HepG2 (cell line): Measurements from ENCODE around the gene SVOP. TPM values are rescaled to one million over a fixed set of nuclear protein-coding genes. Genes with fewer than 3 reads are reported as not detected.
A peak's percentile ranks its signal among the peaks of the same experiment; 100 is the strongest.

Source experiments
- ARNT2 ChIP-seq: sonication (generic); formaldehyde crosslinking; IDR thresholded peaks from 2 replicates; pipeline ENCODE4 v1.8.0; 2022; ENCODE audit warnings: mild to moderate bottlenecking, low read depth, missing genetic modification reagents, moderate library complexity
- BATF2 ChIP-seq: sonication (generic); formaldehyde crosslinking; IDR thresholded peaks from 2 replicates; pipeline ENCODE4 v1.8.0; 2022; ENCODE audit warnings: mild to moderate bottlenecking, missing genetic modification reagents, moderate library complexity
- BORCS8-MEF2B ChIP-seq: sonication (generic); formaldehyde crosslinking; IDR thresholded peaks from 2 replicates; pipeline ENCODE4 v1.8.0; 2022; ENCODE audit warnings: mild to moderate bottlenecking, missing genetic modification reagents
- CC2D1A ChIP-seq: sonication (generic); formaldehyde crosslinking; IDR thresholded peaks from 2 replicates; pipeline ENCODE4 v1.8.1; 2023; ENCODE audit warnings: mild to moderate bottlenecking, missing genetic modification reagents
- FIP1L1 ChIP-seq: fragments of 200-400 bp; formaldehyde crosslinking; IDR thresholded peaks from 2 replicates; pipeline ENCODE4 v1.6.1; 2018; ENCODE audit warnings: low read depth, mild to moderate bottlenecking, low read length, moderate library complexity, borderline replicate concordance; ENCODE audit not compliant: insufficient read depth
- FOXA1 ChIP-seq, 2 experiments: fragments of 450-650 bp in 1 of 2; sonication (generic) in 1 of 2; formaldehyde crosslinking in 1 of 2; IDR thresholded peaks; 2 replicates each; pipeline versions ENCODE4 v1.4.0 to v1.6.1; 2016 to 2020; ENCODE audit warnings: missing genetic modification reagents in 1 of 2
- IRF9 ChIP-seq: sonication (generic); formaldehyde crosslinking; IDR thresholded peaks from 2 replicates; pipeline ENCODE4 v1.8.0; 2022; ENCODE audit warnings: missing genetic modification reagents, mild to moderate bottlenecking, borderline replicate concordance
- ISL2 ChIP-seq: sonication (generic); formaldehyde crosslinking; IDR thresholded peaks from 2 replicates; pipeline ENCODE4 v1.5.0; 2020; ENCODE audit warnings: missing genetic modification reagents
- KLF16 ChIP-seq, 2 experiments: sonication (generic) in 1 of 2; formaldehyde crosslinking in 1 of 2; IDR thresholded peaks; 2 replicates each; pipeline versions ENCODE4 v1.6.1 to v1.8.0; 2016 to 2023; ENCODE audit warnings: missing genetic modification reagents in 2 of 2, missing compliant biosample characterization in 1 of 2
- MATR3 ChIP-seq: sonication (generic); formaldehyde crosslinking; IDR thresholded peaks from 2 replicates; pipeline ENCODE4 v1.4.0; 2020; ENCODE audit warnings: missing genetic modification reagents
- SIN3A ChIP-seq: IDR thresholded peaks from 2 replicates; pipeline ENCODE4 v1.6.1; 2011; ENCODE audit warnings: low read depth, mild to moderate bottlenecking, control low read depth, low read length, borderline replicate concordance
- SP5 ChIP-seq: IDR thresholded peaks from 2 replicates; pipeline ENCODE4 v1.6.1; 2016; ENCODE audit warnings: low read depth, borderline replicate concordance
- SRSF1 ChIP-seq: fragments of 200-400 bp; formaldehyde crosslinking; optimal IDR thresholded peaks from 2 replicates; pipeline ENCODE3; 2017; ENCODE audit warnings: mild to moderate bottlenecking, low read depth, low read length, moderate library complexity
- SUZ12 ChIP-seq: fragments of 150-350 bp; IDR thresholded peaks from 2 replicates; pipeline ENCODE4 v1.6.1; 2014; ENCODE audit warnings: low read depth, low read length
- TAF1 ChIP-seq: sonication (generic); formaldehyde crosslinking; IDR thresholded peaks from 2 replicates; pipeline ENCODE4 v1.4.0; 2020; ENCODE audit warnings: missing genetic modification reagents
- TAF15 ChIP-seq: fragments of 200-400 bp; formaldehyde crosslinking; IDR thresholded peaks from one replicate; pipeline ENCODE4 v1.6.1; 2018; ENCODE audit warnings: mild to moderate bottlenecking, low read depth, low read length; ENCODE audit not compliant: poor library complexity, severe bottlenecking
- ZFAT ChIP-seq: sonication (generic); formaldehyde crosslinking; conservative IDR thresholded peaks from 2 replicates; pipeline ENCODE4 v1.8.1; 2023; ENCODE audit warnings: missing genetic modification reagents, inconsistent platforms
- ZFP1 ChIP-seq: IDR thresholded peaks from 2 replicates; pipeline ENCODE4 v1.6.1; 2016
- ZFP41 ChIP-seq: sonication (generic); formaldehyde crosslinking; IDR thresholded peaks from 2 replicates; pipeline ENCODE4 v1.4.0; 2020; ENCODE audit warnings: mild to moderate bottlenecking, missing genetic modification reagents, borderline replicate concordance
- ZGPAT ChIP-seq: IDR thresholded peaks from 2 replicates; pipeline ENCODE4 v1.6.1; 2016; ENCODE audit warnings: mild to moderate bottlenecking
- ZNF143 ChIP-seq: sonication (generic); formaldehyde crosslinking; IDR thresholded peaks from 2 replicates; pipeline ENCODE4 v1.4.0; 2020; ENCODE audit warnings: missing genetic modification reagents
- ZNF264 ChIP-seq: sonication (generic); formaldehyde crosslinking; IDR thresholded peaks from 2 replicates; pipeline ENCODE4 v1.4.0; 2020; ENCODE audit warnings: missing genetic modification reagents
- ZNF30 ChIP-seq: sonication (generic); formaldehyde crosslinking; IDR thresholded peaks from 2 replicates; pipeline ENCODE4 v1.5.0; 2020; ENCODE audit warnings: mild to moderate bottlenecking, missing genetic modification reagents
- ZNF530 ChIP-seq: sonication (generic); formaldehyde crosslinking; IDR thresholded peaks from 2 replicates; pipeline ENCODE4 v1.5.0; 2020; ENCODE audit warnings: low read depth, mild to moderate bottlenecking, missing genetic modification reagents
- ZNF549 ChIP-seq: sonication (generic); formaldehyde crosslinking; IDR thresholded peaks from 2 replicates; pipeline ENCODE4 v1.5.0; 2020; ENCODE audit warnings: missing genetic modification reagents
- ZNF75D ChIP-seq: sonication (generic); formaldehyde crosslinking; IDR thresholded peaks from 2 replicates; pipeline ENCODE4 v1.8.1; 2023; ENCODE audit warnings: missing genetic modification reagents, mild to moderate bottlenecking, borderline replicate concordance
- ZSCAN31 ChIP-seq: sonication (generic); formaldehyde crosslinking; IDR thresholded peaks from 2 replicates; pipeline ENCODE4 v1.5.0; 2020; ENCODE audit warnings: low read depth, mild to moderate bottlenecking, missing genetic modification reagents
- polyA plus RNA-seq, 8 experiments: library from polyadenylated mRNA; depleted of rRNA in 3 of 8; stranded (reverse) in 7 of 8; unstranded in 1 of 8; fragments of >200 nt; fragmentation: Illumina TruSeq in 4 of 8; extraction: Trizol in 4 of 8; gene quantifications; 2 replicates each; pipeline versions ENCODE4 v1.2.1 to v1.2.3, GENCODE V29; 2011 to 2016; ENCODE audit warnings: low read depth in 4 of 8, missing spikeins in 1 of 8, mixed read lengths in 1 of 8; ENCODE audit not compliant: insufficient read depth in 1 of 8
- total RNA-seq, 5 experiments: library from RNA; depleted of rRNA; stranded (reverse); fragments of >200 nt; fragmentation: Illumina TruSeq; extraction: Trizol; gene quantifications; 2 replicates each; pipeline ENCODE4 v1.2.3, GENCODE V29; 2016; ENCODE audit warnings: low read depth in 1 of 5

SVOP gene
- total and polyA plus RNA-seq, 2 of the 13 experiments (the other 11 are each of a cell fraction or from before 2014, with no cell fraction given): not detected

- no peak for TF ChIP-seq BORCS8-MEF2B
- TF ChIP-seq ZNF30 (CRISPR knock-in tag): no peak
- no peak for TF ChIP-seq ZFP41 (CRISPR knock-in tag)
- TF ChIP-seq IRF9 (CRISPR knock-in tag): no peak
- TF ChIP-seq SRSF1: no peak
- TF ChIP-seq SP5 (CRISPR knock-in tag): no peak
- TF ChIP-seq ISL2 (CRISPR knock-in tag): no peak
- TF ChIP-seq SIN3A: no peak
- no peak for TF ChIP-seq MATR3 (CRISPR knock-in tag)
- no peak for TF ChIP-seq BATF2
- TF ChIP-seq SUZ12: no peak
- no peak for TF ChIP-seq FOXA1 (IDR thresholded peaks at IDR 0.05)
- peak; percentile 22; the same call in 1 of the 2 replicates for TF ChIP-seq FOXA1 (CRISPR knock-in tag; IDR thresholded peaks at IDR 0.05)
- TF ChIP-seq ZFP1: no peak
- no peak for TF ChIP-seq FIP1L1
- peak in 1 of 2 experiments; percentile 51; a peak in 1 of 4 replicates for TF ChIP-seq KLF16 (CRISPR knock-in tag; IDR thresholded peaks at IDR 0.05)
- no peak for TF ChIP-seq ZNF530
- TF ChIP-seq ZNF264 (CRISPR knock-in tag): no peak
- TF ChIP-seq ZSCAN31 (CRISPR knock-in tag): no peak
- TF ChIP-seq ZGPAT (CRISPR knock-in tag): no peak
- TF ChIP-seq ZFAT (CRISPR knock-in tag): no peak
- no peak for TF ChIP-seq TAF1 (CRISPR knock-in tag)
- TF ChIP-seq ZNF549 (CRISPR knock-in tag): no peak
- TF ChIP-seq ZNF143 (CRISPR knock-in tag): no peak
- no peak for TF ChIP-seq CC2D1A (CRISPR knock-in tag)
- no peak for TF ChIP-seq ARNT2 (CRISPR knock-in tag)
- TF ChIP-seq ZNF75D (CRISPR knock-in tag): no peak
- no peak for TF ChIP-seq TAF15
These were observed 69.7 kb downstream of the SVOP start (continued) for GRCh38 chr12:108950991-108951739.
